DMS114 treated with DMSO at 0.1 percent for 48 hours (cell line): ENCODE data around the gene GNAQ.

ENCODE experiments used
- DNase-seq: peaks from one replicate; lab custom pipeline; 2025; ENCODE audit not compliant: unreplicated experiment; lab: John Stamatoyannopoulos, UW

Gene GNAQ

DNA sequence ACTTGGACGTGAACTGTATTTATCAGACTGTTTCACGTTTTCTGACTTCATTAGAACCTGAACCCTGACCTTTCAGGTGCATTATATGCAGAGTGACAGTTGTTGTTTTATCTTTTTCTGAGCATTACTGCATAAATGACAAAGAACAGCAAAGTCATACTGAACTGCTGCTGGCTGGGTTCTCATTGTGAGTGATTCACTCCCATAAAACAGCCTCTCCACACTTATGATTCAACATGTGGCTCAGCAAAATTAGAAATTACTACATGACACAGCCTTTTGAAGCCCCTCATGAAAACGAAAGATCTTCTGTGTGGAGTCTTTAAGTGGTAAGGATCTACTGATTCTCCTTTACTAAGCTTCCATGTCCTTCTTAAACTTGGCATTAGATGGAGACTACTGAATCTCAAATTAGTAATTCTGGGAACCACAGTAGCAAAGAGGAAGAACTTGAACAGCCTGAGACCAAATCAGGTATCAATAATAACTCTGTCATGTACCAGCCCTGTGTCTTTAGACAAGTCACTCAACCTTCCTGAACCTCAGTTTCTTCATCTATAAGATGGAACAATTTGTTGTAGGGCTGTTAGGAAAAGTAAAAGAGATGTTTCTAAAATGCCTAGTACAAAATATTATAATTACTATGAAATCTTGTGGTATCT lies 211.2 kb downstream of the GNAQ start:
- DNase-seq, result no peak

DNA sequence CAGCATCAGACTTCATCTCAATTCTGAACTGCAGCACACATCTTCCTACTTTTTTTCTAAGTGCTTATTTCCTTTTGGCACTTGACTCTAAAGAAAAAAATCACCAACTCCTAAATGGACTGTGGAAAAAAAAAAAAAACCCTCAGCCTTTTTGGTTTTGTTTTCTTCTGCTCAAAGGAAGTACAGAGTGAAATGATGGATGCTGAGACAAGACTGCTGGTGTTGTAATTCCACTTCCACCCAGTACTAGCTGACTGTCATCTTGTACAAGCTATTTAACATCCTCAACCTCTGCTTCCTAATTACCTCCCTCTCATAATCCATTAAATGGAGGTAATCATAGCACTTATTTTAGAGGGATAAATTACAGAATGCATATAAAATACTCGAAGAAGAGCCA lies 212.0 kb downstream of the GNAQ start:
- DNase-seq, result no peak

DNA sequence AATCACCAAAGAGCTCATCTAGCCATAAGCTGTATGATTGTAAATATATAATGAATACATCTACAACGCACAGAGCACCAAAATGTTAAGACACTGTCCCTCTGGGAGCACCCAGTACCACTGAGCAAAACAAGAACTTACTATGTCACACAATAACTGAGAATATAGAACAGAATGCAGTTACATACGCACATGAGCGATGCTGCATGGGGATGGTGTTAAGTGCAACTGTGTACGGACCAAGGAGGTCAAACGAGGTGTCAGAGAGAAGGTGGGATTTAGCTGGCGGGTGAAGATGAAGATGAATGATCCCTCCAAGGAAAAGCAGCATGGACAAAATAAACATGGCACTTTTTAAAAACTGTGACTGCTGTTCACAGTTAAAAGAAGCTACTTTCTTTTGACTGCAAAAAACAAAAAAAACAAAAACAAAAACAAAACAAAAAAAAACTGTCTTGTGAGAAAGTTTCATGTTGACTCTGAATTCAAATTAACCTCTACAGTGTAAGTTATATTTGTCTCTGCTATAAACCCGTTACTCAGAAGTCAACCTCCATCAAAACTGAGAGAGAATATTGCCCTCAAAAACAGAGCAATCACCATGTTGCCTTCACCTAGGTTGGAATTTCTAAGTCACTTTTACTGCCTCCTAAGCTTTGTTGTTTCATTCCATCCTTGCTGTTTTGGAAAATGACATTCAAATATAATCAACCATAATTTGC lies 213.9 kb downstream of the GNAQ start:
- no peak for DNase-seq

DNA sequence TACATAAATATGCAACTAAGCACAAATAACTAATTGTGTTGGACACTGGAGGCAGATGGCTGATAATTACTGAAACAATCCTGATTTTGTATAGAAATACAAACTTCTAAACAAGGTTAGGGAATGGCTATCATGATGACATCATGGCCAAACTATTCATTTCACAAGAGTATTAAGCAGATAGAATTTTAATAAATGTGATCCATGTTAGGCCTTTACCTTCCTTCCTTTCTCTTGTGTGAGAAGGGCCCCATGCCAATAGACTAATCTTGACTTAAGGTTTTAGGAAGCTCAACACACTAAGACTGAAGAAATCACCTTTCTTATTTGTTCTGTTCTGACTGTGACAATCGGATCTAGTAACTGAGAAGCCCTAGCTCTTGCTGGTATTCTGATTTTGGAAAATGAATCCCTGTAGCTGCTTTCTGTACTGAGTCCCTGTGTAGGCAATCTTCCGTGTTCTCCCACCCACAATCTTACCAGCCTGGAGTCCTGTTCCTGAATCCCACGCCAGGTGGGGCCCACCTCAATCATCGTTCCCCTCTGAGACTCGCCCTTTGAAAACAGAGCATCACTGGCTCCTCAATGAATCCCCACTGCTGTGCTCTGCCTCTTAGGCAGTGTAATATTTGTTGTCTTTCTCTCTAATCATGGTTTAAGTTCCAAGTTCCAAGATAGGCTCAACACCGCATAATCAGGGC lies 214.8 kb downstream of the GNAQ start:
- DNase-seq, result no peak

DNA sequence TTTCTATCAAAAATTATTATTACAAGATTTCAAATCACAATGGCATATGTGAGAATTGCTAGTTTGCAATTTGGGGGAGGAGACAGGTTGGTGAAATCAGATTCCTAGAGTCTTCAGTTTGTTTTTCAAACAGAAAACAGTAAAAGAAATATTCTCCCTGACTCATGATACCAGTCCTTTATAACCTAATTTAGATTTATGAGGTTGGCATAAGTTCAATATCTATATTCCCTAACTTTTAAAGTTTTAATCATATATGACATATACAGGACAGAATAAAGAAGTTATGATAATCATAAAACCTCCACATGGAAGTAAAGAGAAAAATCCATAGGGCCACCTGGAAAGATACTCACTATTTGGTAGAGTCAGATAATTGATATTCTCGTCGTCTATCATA lies 216.4 kb downstream of the GNAQ start:
- no peak for DNase-seq

DNA sequence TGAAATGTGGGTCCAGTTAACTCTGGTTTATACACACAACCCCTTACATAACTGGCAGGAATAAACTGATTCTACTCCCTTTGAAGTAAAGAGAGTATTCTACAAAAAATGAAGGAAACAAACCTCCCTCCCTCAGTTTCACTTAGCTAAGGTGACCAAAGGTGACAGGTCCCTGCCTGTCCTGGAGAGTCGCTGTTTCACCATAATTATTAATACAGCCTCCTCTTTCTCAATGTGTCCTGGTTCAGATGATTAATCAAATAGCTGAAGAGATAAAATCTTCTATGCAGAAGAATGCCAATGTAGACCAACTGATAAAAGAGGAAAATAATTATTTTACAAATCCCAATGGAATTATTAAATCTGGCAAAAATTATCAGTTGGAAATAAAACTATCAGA lies 219.8 kb downstream of the GNAQ start:
- no peak for DNase-seq

DNA sequence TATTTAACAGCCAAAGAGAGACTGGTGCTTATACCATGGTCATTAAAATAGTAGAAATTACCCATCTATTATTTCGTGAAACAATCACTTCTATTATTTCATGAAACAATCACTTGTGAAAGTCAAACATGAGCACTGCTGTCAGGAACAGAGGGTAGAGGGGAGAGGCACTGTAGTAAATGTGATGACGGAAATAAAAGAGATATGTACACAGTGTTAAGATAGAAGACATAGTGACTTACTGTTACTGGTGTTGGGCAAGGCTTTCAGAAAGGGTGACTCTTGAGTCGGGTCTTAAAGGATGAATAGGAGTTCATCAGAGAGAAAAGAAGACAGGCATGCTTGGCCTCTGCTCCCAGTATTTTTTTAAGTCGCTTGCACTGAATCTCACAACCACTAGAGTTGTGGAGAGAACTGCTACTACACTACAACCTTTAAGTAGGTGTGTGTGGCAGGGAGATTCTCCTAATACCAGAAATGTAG lies 220.9 kb downstream of the GNAQ start:
- no peak for DNase-seq

DNA sequence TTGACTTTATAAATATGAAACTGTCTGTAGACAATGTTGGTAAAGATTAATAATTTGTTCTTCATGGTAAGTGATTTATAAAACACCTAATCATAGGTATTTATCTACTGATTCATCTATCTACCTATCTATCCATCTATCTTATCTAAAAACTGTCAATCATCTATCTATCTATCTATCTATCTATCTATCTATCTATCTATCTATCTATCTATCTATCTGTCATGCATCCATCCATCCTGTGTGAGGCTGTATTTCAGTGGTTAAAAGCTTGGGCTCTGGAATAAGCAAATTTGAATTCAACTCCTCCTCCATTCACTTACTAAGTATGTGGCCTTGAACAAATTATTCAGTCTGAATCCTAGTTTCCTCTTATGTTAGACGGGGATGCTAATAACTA lies 221.6 kb downstream of the GNAQ start:
- DNase-seq, result no peak

DNA sequence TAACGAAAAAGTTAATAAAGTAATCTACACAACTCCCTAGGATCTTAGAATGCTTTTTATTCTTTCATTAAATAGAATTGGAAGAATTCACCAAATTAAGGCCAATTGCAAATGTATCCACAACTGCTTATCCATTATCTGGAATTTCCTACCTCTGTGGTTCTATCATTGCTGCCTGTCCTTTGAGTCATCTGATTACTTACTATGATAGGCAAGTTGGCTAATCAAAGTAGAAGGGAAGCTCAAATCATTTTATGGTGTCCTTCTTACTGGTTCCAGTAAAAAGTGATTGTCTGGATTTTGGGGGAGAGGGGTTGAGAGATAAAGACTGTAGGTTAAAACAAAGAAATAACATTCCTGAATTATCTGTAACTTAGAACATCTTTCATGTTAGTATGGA lies 222.1 kb downstream of the GNAQ start:
- no peak for DNase-seq

DNA sequence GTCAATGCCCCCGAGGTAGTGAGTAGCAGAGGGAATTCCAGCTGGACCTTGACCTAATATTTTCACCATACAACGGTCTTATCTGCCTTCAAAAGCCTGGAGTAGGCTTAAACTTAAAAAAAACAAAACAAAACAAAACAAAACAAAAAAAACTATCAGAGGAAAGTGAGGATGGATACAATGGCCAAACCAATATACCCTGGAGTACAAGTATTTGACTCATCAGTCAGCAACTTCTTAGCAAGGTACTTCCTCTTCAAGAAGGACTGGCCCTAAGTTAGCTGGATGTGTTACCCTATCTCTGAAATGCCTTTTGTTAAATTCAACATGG lies 222.9 kb downstream of the GNAQ start:
- DNase-seq, result no peak

DNA sequence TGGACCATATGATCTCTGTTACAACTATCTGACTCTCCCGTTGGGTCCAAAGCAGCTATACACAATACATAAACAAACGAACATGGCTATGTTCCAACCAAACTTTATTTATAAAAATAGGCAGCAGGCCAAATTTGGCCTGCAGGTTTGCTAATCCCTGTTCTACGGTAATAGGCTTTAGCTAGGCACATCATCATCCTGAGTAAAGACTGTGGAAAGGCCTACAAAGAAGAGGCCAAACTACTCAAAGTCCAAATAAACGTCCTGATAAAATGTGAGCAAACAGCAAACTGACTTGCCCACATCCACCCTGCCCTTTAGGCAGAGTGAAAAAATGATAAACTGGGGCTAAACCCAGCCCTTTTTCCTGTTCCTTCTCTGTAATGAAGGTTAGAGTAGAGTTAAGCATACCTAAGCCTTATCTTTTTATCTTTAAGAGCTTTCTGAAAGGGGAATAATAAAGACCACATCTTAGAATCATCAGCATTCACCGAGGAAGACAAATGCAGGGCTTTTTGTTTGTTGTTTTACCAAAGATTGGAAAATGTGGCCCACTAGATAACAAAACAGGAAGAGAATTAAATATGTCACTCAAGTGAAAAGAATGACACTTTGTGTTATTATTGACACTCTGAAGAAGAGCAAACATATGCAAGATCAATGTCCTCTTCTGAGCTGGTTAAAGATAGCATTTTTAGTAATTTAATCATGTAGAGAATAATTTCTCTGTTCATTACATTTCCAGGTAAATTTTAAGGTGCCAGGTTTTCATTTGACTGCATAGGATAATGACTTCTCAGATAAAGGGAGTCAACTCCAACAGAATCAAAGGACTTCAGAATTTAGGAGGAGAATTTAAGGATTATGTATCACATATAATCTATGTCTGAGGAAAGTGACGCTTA lies 223.5 kb downstream of the GNAQ start:
- no peak for DNase-seq

DNA sequence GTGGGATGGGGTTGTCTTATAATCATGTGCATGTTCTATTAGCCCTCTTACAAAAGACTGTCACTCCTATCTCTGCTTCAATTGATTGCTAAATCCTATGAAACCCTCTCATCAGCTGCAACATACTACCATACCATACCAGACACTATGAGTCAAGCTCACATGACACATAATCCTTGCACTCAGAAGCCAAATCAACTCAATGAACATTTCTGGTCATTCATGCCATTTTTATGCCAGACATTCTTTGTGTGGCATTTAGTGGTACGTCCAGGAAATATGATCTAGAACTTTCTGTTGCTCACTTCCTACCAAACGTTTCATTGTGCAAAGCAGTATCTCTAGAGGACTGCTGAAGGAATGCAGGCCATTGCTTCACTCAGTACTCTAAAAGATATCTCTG lies 224.3 kb downstream of the GNAQ start:
- DNase-seq, result no peak

DNA sequence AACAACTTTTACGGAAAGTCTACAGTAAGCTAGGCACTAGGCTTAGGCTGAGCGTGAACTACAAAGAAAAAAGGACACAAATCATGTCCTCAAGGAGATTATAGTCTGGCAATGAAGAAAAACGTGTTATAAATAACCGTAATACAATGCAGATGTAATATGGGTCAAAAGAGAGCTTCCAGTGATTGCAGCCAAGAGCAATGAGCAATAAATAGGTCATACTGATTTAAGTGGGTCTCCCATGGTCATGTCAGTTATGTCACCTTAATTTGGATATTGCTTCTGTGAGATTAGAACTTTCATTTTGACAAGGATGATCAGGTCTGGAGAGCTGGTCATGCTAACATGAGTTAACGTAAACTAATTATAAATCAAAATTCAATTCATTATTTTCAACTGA lies 224.9 kb downstream of the GNAQ start:
- DNase-seq, result no peak

DNA sequence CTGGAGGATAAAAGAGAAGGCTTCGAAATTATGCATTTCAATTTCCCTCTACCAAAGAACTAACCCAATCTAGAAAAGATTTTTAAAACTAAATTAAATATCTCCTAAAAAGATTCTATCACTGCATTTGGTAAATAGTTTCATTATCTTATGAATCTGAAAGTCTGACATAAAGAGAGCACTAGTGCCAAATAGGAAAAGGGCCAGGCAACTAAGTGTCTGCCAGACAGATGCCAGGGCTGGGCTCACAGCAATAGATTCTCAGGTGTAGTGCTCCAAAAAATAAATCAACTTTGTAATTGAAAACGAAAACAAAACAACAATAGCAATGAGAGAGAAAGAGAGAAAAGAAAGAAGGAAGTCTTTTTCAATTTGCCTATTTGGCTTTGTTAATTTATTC lies 225.8 kb downstream of the GNAQ start:
- DNase-seq, result no peak

DNA sequence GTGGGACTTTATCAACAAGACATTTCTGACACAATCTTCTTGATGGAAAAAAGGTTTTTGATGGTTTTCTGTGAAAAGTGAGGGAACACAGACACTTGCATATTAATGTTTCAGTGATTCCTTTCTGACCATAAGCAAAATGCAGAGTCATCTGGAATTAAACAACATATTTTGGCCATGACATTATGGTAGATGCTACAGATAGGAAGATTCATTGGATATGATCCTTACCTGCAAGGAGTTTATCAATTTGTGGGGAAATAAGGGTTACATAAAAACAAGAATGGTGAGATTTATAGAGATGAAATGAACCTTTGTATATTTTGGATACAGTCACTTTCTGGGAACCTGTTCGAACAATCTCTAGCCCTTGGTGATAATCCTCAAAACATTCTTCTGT lies 228.2 kb downstream of the GNAQ start:
- no peak for DNase-seq

DNA sequence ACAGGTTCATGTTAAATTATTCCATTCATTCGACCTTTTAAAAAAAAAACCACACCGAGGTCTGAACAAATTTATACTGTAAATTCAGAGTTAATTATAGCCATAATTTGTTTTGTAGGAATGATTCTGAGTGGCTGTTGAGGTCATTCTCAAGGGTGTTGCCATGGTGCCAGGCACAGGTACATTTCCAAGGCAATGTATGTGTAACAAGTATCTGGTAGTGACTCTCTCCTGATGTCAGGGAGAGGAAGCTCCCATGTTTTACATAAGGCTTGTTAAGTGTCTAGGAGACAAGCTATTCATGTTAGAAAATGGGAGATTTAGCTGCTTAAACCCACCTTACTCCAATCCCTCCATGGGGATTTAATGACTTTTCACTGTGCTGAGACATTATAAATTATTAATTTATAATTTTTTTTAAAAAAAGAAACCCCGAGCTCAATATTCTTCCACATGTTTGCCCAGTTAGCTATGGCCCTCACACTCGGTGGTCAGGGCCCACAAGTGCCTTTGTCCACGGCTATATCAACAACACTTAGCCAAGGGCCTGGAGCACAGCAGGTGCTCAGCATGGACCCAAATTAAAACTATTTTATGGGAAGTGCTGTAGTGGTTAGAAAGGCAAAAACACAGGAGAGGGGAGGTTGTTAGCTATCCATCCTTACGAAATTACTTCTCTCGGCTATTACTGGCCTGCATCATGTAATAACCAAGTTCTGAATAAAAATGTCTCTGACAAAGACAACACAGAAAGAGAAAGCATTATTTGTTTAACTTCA lies 228.9 kb downstream of the GNAQ start:
- DNase-seq, result no peak

DNA sequence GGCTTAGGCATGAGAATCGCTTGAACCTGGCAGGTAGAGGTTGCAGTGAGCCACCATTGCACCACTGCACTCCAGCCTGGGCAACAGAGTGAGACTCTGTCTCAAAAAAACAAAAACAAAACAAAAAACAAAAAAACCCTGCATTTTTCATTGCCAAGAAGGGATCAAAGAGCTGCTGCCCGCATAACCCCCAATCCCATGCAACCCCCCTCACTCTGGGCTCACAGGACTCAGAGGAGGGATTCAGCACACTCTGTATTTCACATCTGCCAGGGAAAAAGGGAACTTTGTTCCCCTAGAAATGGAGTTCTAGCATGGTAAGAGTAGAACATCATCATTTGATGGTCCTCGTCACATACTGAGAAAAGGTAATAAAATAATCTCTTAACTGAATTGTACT lies 229.5 kb downstream of the GNAQ start:
- no peak for DNase-seq

DNA sequence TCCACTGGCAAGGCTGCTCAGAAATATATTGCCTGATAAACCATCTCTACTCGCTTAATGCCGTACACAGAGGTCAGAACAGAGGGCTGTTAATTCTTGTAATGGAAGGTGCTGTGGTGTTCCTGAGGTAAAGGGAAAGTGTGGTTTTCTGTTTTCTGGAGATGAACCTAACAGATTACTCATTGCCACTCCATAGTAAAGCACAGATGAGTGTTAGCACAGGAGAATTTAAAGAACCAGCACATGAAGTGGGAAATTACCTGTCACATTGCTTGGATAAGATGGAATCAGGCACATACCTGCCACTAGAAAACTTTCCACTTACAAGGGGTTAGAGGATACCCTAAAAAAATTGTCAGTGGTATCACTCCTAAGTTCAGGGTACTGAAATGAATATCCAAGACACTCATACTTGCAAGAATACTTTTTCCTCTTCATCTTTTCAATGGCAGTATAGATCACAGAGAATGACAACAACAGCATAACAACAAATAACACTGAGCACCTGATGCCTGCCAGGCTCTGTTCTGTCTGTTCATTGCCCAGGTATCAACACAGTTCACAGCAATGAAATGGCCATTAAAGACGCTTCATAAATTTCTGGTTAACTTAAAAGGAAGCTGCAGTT lies 230.6 kb downstream of the GNAQ start:
- no peak for DNase-seq

DNA sequence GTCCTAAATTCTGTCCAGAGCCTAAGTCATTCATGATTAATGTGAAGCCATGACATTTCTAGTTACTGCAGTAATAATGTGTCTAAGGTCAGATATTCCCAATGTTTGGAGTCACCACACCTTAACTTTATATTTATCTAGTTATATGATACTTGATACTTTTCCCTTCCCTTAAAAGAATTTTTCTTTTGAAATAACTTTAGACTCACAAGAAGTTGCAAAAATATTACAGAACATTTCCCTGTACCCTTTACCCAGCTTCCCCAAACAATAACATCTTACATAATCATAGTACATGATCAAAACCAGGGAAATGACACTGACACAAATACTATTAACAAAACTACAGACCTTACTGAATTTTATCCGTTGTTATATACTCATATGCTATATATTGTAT lies 233.5 kb downstream of the GNAQ start:
- no peak for DNase-seq

DNA sequence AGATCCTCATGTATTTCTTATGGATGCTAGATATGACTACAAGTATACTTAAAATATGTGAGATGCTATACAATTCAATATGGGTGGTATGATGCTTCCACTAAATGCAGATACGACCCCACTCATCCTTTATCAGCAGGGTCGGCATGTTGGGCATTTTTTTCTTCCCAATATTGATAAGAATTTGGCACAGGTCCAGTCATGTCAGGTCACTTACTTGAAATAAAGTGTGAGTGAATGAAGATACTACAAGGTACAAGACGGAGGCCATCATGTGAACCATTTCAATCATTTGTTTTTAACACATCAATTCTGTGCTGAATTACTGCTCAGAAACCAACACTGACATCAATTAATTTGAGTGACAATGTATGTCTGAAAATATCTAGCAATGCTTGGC lies 236.6 kb downstream of the GNAQ start:
- no peak for DNase-seq
